Neuronal stem cell (in vitro differentiated cells): ENCODE results near the gene KCNJ12.
"Not testable (repeated sequence)": the region's sequence is repeated elsewhere in the genome, so short reads cannot be mapped to it uniquely, and the experiment has no call there.

Experiments used
- DNase-seq: peaks from one replicate; pipeline ENCODE4 v3.0.0-alpha.2; 2013; ENCODE audit warnings: low spot score
- H2AFZ ChIP-seq: one replicate; pipeline ENCODE4 v1.6.1; 2013; ENCODE audit warnings: mild to moderate bottlenecking, low read length, inconsistent platforms
- H2AK5ac ChIP-seq: 2 replicates; pipeline ENCODE4 v1.6.1; 2013; ENCODE audit warnings: low read depth, mild to moderate bottlenecking, inconsistent platforms, low read length, moderate library complexity, mixed read lengths
- H2BK120ac ChIP-seq: 2 replicates; pipeline ENCODE4 v1.6.1; 2013; ENCODE audit warnings: low read depth, mild to moderate bottlenecking, inconsistent platforms, low read length, moderate library complexity, mixed read lengths
- H2BK12ac ChIP-seq: one replicate; pipeline ENCODE4 v1.6.1; 2013; ENCODE audit warnings: low read length, inconsistent platforms
- H2BK15ac ChIP-seq: 2 replicates; pipeline ENCODE4 v1.6.1; 2013; ENCODE audit warnings: mild to moderate bottlenecking, low read length, inconsistent platforms, mixed read lengths
- H2BK5ac ChIP-seq: one replicate; pipeline ENCODE4 v1.6.1; 2013; ENCODE audit warnings: inconsistent platforms, mild to moderate bottlenecking, low read length, moderate library complexity
- H3K14ac ChIP-seq: one replicate; pipeline ENCODE4 v1.6.1; 2013; ENCODE audit warnings: low read length, inconsistent platforms
- H3K18ac ChIP-seq: 2 replicates; pipeline ENCODE4 v1.6.1; 2013; ENCODE audit warnings: low read length, inconsistent platforms
- H3K23ac ChIP-seq: 2 replicates; pipeline ENCODE4 v1.6.1; 2013; ENCODE audit warnings: low read depth, mild to moderate bottlenecking, mixed read lengths, low read length, inconsistent platforms; ENCODE audit not compliant: poor library complexity
- H3K27ac ChIP-seq: replicated peaks from 3 replicates; pipeline ENCODE4 v1.5.1; 2013; ENCODE audit warnings: low read length, inconsistent platforms
- H3K27me3 ChIP-seq, 3 experiments: 2 replicates each; pipeline ENCODE4 v1.6.1; 2013; ENCODE audit warnings: low read length in 3 of 3, mild to moderate bottlenecking in 2 of 3, inconsistent platforms in 1 of 3, low read depth in 1 of 3, mixed read lengths in 1 of 3, moderate library complexity in 1 of 3; ENCODE audit not compliant: control insufficient read depth in 3 of 3, insufficient read depth in 3 of 3
- H3K36me3 ChIP-seq, 2 donors: replicated peaks in 1 of 2; 2 replicates each; pipeline ENCODE4 v1.6.1; 2013; ENCODE audit warnings: low read length in 2 of 2; ENCODE audit not compliant: control insufficient read depth in 2 of 2, insufficient read depth in 2 of 2
- H3K4ac ChIP-seq: 2 replicates; pipeline ENCODE4 v1.6.1; 2013; ENCODE audit warnings: inconsistent platforms, mild to moderate bottlenecking, low read length, moderate library complexity
- H3K4me1 ChIP-seq, 2 donors: 1 replicate in 1 of 2; 2 replicates in 1 of 2; pipeline ENCODE4 v1.6.1; 2013; ENCODE audit warnings: low read length in 2 of 2, low read depth in 1 of 2; ENCODE audit not compliant: control insufficient read depth in 2 of 2, insufficient read depth in 1 of 2
- H3K4me2 ChIP-seq: one replicate; pipeline ENCODE4 v1.6.1; 2013; ENCODE audit warnings: mild to moderate bottlenecking, low read length, inconsistent platforms; ENCODE audit not compliant: insufficient read depth, poor library complexity, severe bottlenecking
- H3K4me3 ChIP-seq, 2 donors: 2 replicates each; pipeline ENCODE4 v1.5.1; 2013; ENCODE audit warnings: low read length in 2 of 2, mild to moderate bottlenecking in 2 of 2, inconsistent platforms in 1 of 2, moderate library complexity in 1 of 2
- H3K79me1 ChIP-seq: one replicate; pipeline ENCODE4 v1.6.1; 2013; ENCODE audit warnings: low read depth, mild to moderate bottlenecking, inconsistent platforms, low read length, moderate library complexity
- H3K9ac ChIP-seq: one replicate; pipeline ENCODE4 v1.6.1; 2013; ENCODE audit warnings: mild to moderate bottlenecking, low read depth, low read length, inconsistent platforms; ENCODE audit not compliant: poor library complexity
- H3K9me3 ChIP-seq, 2 donors: replicated peaks in 1 of 2; 2 replicates each; pipeline versions ENCODE3 to v1.6.1; 2013; ENCODE audit warnings: low read length in 2 of 2, mild to moderate bottlenecking in 2 of 2, inconsistent platforms in 1 of 2, low read depth in 1 of 2, mixed read lengths in 1 of 2, moderate library complexity in 1 of 2; ENCODE audit not compliant: control insufficient read depth in 2 of 2, insufficient read depth in 1 of 2
- H4K8ac ChIP-seq: one replicate; pipeline ENCODE4 v1.6.1; 2013; ENCODE audit warnings: low read depth, mild to moderate bottlenecking, inconsistent platforms, low read length, moderate library complexity
- H4K91ac ChIP-seq: one replicate; pipeline ENCODE4 v1.6.1; 2013; ENCODE audit warnings: low read length, low read depth, mild to moderate bottlenecking, inconsistent platforms; ENCODE audit not compliant: poor library complexity
- WGBS, 2 donors: extraction: QIAGEN DNeasy Blood & Tissue Kit; methylation state at CpG; one replicate each; pipeline ENCODE4 v1.1.7; 2013; ENCODE audit warnings: missing lambda C conversion rate in 2 of 2, mixed read lengths in 1 of 2; ENCODE audit not compliant: insufficient read length in 2 of 2, insufficient replicate concordance in 1 of 2; ENCODE audit errors: extremely low coverage in 2 of 2; 5-methylcytosine and 5-hydroxymethylcytosine counted together

Gene KCNJ12

DNA sequence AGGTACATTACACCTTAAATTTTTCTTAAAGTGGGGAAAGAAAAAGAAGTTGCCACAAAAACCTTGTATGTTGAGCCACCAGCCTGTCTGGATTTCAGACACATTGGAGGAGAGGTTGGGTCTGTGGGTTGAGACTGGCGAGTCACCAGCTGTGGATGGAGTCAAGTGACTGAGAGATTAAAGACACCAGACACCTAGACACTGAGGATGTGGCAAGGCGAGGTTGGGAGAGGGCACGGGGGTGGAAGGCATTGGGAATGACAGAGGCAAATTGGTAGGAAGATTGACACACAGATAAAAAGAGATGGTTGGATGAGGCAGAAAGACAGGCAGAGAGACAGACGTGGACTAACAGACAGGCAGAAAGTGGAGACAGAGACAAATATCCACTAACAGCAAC is 49.6 kb downstream of the KCNJ12 start:
- H3K4ac ChIP-seq, result no peak overlapping the region
- H2AK5ac ChIP-seq, result no peak overlapping the region
- H3K4me3 ChIP-seq, result no peak overlapping the region
- no peaks in the 10 kb centered on the region for H3K79me1 ChIP-seq
- H4K91ac ChIP-seq, result no peak overlapping the region
- no peak overlapping the region for H3K18ac ChIP-seq
- no peak overlapping the region for H3K27ac ChIP-seq
- no peak for DNase-seq
- no peak overlapping the region for H3K4me2 ChIP-seq
- peaks cover 0 to 3% (median 0%) of the 10 kb centered on the region in 3 experiments for H3K27me3 ChIP-seq
- no peak overlapping the region for H4K8ac ChIP-seq
- H3K14ac ChIP-seq, result no peak overlapping the region
- no peak overlapping the region for H2BK5ac ChIP-seq
- no peak overlapping the region for H2AFZ ChIP-seq
- H2BK120ac ChIP-seq, result no peak overlapping the region
- no CpG with 5 or more reads among the region's 4 CpGs for WGBS, 2 donors
- H3K9ac ChIP-seq, result no peak overlapping the region
- H2BK15ac ChIP-seq, result no peak overlapping the region
- no peaks in the 10 kb centered on the region for H3K4me1 ChIP-seq
- no peak overlapping the region for H2BK12ac ChIP-seq
- H3K36me3 ChIP-seq, result no peaks in the 10 kb centered on the region
- no peak overlapping the region for H3K23ac ChIP-seq
- H3K9me3 ChIP-seq, result no peaks in the 10 kb centered on the region

DNA sequence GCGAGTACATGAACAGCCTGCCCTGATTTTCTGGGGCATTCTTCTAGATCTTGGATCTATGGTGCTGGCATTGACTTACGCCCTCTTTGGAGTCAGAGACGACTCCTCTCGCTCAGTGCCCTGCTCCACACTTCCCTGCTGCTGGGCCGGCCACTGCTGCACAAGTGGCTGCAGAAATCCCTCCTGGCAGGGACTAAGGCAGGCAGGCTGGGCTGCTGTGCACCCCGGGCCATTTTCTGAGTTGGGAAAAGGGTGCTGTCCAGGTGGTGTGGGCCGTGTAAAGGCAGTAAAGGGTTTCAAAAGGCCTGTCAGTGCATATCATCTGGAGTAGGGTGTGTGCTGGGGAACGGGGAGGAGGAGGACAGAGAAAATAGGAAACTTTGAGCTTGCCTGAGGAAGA is 50.1 kb downstream of the KCNJ12 start:
- H3K27me3 ChIP-seq, H3K18ac ChIP-seq, H3K36me3 ChIP-seq, H4K91ac ChIP-seq, H3K4me3 ChIP-seq, H2AK5ac ChIP-seq, H3K79me1 ChIP-seq, H3K9me3 ChIP-seq, H3K9ac ChIP-seq, H3K4me1 ChIP-seq, DNase-seq, H2BK15ac ChIP-seq, H3K27ac ChIP-seq, H3K4ac ChIP-seq, H3K23ac ChIP-seq, H2AFZ ChIP-seq, H2BK5ac ChIP-seq, H3K4me2 ChIP-seq, H2BK12ac ChIP-seq, H2BK120ac ChIP-seq, H3K14ac ChIP-seq, H4K8ac ChIP-seq: not testable (repeated sequence)
- WGBS, 2 donors, result no CpG with 5 or more reads among the region's 8 CpGs

DNA sequence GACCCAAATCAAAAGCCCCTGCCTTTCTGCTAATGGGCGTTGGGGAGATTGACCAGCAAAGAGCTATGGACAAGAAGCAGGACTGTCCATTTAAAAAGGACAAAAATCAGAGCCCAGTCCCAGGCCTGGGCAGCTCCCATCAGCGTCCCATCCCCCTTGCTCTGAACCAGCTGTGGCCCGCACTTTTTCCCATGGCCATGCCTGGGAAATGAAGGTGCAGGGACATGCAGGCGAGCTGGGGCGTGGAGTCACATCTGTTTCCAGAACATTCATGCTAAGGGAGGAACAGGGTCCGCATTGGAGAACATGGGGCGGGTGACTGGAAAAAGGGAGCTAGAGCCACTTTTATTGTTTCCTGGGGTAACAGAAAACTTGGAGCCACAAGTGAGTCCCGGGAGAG is 50.7 kb downstream of the KCNJ12 start:
- not testable (repeated sequence) for H2BK15ac ChIP-seq, H3K4me3 ChIP-seq

DNA sequence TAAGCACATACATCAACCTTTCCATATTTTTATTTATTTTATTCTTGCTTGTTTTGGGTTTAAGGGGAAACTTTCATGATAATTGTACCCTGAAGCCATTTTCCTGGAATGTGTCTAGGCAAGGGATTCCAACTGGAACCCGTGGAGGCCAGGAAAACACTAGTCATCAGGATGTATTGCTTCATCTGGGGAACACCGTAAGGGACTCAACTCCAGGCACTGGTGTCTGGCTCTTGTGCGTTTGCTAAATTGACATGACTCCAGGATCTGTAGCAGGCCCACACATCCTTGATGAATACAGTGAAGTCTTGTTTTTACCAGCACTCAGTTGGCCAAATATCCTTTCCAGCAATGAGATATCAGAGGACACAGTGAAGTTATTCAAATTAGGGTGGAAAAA is 51.6 kb downstream of the KCNJ12 start:
- not testable (repeated sequence) for H3K23ac ChIP-seq, H2BK12ac ChIP-seq, H4K91ac ChIP-seq, H3K9me3 ChIP-seq, H3K4me3 ChIP-seq, H3K27me3 ChIP-seq, H3K27ac ChIP-seq, H3K4me2 ChIP-seq, DNase-seq, H3K14ac ChIP-seq, H3K36me3 ChIP-seq, H2BK15ac ChIP-seq, H3K9ac ChIP-seq, H2AFZ ChIP-seq, H3K18ac ChIP-seq, H2AK5ac ChIP-seq, H3K79me1 ChIP-seq, H3K4ac ChIP-seq, H2BK5ac ChIP-seq, H2BK120ac ChIP-seq, H3K4me1 ChIP-seq, H4K8ac ChIP-seq
- WGBS, 2 donors, result no CpG with 5 or more reads among the region's 3 CpGs

More for the DNA sequence above, 50.7 kb downstream of the KCNJ12 start:
- not testable (repeated sequence) for H3K27ac ChIP-seq, H4K8ac ChIP-seq, H3K79me1 ChIP-seq, H2AFZ ChIP-seq, H3K27me3 ChIP-seq, H3K4me1 ChIP-seq, H3K9me3 ChIP-seq, H3K9ac ChIP-seq, H2BK12ac ChIP-seq, H2BK5ac ChIP-seq, H2AK5ac ChIP-seq, DNase-seq, H3K23ac ChIP-seq, H4K91ac ChIP-seq, H3K4me2 ChIP-seq, H3K18ac ChIP-seq, H3K36me3 ChIP-seq, H2BK120ac ChIP-seq, H3K14ac ChIP-seq, H3K4ac ChIP-seq
- WGBS, 2 donors, result no CpG with 5 or more reads among the region's 8 CpGs
